Medulla oblongata (tissue), 1 donor: ENCODE results near the gene PPIG.
"Not testable (repeated sequence)": the region's sequence is repeated elsewhere in the genome, so short reads cannot be mapped to it uniquely, and the experiment has no call there.

Experiments
- DNase-seq: peaks from one replicate; pipeline ENCODE4 v3.0.0-alpha.2; 2015; ENCODE audit errors: extremely low spot score

Gene PPIG

GRCh38 chr2:169663247-169663646 lies 79.1 kb downstream of the PPIG start:
- no peak for DNase-seq

- no peak for DNase-seq
Measured at GRCh38 chr2:169664600-169664977, 80.4 kb downstream of the PPIG start.

DNA sequence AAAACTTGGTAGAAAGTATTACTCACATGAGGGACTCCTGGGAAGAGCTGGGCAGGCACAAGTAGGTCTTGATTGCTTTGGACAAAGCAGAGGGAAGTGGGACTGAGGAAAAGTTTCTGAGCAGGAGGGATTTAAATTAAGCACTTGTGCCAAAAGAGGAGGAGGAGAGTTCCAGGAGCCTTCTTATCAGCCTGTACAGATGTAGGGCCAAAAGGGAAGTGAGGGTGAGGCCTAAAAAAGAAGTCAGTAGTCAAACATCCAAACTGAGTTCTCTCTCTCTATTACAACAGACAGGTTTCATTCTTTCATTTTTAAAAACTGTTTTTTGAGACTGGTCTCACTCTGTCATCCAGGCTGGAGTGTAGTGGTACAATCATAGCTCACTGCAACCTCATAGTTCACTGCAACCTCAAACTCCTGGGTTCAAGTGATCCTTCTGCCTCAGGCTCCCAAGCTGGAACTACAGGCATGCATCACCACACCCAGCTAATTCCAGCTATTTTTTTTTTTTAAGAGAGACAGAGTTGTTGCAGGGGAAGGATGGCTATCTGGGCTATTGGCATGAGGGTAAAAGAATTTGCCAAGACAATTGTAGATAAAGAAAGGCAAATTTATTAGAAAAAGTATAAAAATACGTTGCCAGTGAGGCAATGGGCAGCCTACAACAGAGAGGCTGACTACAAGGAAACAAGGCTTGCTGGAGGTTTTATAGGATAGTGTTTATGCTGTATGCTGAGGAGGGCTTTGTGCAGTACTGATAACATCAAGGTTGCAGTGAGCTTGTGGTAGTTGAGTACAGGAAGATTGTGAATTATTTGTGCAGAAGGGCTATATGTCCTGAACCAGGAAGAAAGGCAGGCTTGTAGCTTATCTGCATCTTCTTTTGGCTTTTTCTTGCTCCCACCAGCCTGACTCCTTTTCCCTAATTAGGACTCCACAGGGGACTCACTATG lies 81.1 kb downstream of the PPIG start:
- no peak for DNase-seq

- no peak for DNase-seq
Measured at GRCh38 chr2:169667583-169667982, 83.4 kb downstream of the PPIG start.

DNA sequence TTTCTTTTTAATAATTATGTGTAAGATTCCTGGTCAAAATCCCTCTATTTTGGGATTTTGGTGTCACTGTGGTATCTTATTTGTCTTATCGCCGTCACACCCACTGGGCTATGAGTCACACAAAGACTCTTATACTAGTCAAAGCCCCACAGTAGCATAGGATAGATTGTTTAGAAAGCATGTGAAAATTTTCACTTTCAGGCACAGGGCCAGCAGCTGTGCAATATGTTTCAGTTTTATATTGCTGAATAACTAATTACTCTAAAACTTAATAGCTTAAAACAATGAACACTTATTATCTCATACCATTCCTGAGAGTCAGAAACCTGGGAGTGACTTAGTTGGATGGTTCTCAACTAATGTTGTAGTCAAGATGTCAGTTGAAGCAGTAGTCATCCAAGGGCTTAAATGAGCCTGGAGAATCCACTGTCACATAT lies 86.1 kb downstream of the PPIG start:
- DNase-seq = no peak

DNA sequence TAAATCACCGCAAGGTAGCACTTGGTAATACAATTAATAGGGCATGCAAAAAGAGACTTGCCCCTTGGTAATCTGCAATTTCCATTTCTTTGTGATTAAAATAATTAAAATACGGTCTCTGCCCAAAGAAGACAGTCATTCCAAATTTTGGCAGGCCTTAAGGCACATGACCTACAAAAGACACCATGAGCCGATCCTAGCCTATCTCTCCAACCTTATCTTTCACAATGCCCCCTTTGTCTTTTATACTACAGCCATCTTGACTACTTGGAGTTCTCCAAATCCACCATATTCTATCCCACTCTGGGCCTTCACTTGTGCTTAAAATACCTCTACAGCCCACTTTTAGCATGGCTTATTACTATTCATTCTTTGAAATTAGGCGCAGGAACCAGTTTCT lies 86.8 kb downstream of the PPIG start:
- no peak for DNase-seq

GRCh38 chr2:169672406-169672805 lies 88.3 kb downstream of the PPIG start:
- DNase-seq = no peak

DNA sequence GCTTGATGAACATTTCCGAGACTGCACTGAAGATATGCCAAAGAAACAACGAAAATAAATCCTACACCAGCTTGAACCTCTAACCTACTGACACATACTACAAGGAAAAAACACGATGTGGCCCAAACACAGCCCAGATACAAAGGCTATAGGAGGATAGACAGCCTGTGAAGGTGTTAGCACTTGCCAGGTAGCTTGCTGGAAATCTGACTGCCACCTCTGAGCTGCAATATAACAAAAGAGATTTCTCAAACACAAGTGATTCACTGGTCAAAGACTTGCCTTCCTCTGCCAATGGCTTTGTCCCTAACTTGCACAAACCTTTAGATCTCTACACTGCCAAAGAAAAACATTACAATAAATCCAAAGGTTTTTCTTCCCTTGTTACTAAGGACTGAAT lies 89.0 kb downstream of the PPIG start:
- no peak for DNase-seq

DNA sequence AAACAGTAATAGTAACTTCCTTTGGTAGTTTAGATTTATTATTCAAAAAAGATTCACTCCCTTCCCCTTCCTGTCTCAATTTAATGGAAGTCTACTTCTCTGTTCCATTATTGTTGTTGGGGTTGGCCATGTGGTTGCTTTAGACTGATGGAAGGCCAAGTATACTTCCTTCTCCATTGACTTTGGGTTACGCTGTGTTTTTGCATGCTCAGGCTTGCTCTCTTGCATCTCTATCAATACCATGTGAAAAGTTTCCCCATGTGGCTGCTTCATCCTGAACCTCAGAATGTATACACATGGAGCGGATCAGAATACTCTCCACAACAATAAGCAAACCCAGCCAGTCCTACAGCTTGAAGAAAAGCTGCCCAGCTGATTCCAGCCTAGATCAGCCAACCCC lies 89.8 kb downstream of the PPIG start:
- no peak for DNase-seq

GRCh38 chr2:169676357-169676756 lies 92.2 kb downstream of the PPIG start:
- DNase-seq = no peak

DNA sequence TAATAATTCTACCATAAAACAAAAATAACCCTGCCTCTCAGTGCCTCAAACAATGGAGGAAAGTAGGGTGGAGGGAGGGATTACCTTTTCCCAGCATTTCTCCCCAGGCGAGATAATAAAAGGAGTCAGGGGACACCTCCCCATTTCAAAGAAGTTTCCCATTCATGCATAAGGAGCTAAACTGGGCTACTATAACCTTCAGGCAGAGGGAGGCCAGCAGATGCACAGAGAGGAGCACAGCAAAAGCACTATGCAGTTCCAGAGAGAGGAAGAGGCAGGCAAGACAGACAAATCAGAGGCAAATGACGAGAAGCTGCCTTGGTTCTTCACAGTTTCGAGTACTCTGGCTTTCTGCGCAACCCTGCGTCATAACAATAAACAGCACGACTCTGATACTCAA lies 92.7 kb downstream of the PPIG start:
- DNase-seq = no peak

DNA sequence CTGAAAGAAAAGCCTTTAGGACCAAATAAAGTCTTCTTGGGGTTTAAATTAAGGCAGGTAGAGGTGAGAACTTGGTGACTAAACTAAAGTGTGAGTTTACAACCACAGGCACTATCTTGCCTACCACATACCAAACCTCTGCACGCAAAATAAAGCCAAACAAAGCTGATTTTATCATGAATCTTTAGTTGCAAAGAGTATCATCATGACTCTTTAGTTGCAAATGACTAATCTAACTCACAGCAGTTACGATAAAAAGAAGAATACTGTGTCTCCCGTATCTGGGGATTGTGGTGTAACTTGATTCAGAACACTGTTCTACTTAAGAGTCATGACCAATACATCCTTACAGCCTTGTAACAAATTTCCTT lies 98.9 kb downstream of the PPIG start:
- DNase-seq = no peak

- no peak for DNase-seq
Measured at GRCh38 chr2:169683425-169684134, 99.4 kb downstream of the PPIG start.

DNA sequence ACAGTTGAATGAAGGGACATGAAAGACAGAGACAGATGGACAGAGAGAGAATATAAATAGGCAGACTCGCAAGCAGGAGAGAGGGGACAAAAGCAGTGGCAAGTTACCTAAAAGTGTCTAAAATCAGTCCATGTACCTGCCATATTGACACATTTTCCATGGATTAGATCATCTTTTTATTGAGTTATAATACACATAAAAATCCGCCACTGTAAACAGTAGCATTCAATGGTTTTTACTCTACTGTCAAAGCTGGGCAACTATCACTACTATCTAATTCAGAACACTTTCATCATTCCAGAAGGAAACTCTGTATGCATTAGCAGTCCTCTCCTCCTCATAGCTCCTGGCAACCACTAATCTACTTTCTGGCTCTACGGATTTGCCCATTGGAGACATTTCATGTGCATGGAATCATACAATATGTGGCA lies 100.0 kb downstream of the PPIG start:
- DNase-seq = no peak

DNA sequence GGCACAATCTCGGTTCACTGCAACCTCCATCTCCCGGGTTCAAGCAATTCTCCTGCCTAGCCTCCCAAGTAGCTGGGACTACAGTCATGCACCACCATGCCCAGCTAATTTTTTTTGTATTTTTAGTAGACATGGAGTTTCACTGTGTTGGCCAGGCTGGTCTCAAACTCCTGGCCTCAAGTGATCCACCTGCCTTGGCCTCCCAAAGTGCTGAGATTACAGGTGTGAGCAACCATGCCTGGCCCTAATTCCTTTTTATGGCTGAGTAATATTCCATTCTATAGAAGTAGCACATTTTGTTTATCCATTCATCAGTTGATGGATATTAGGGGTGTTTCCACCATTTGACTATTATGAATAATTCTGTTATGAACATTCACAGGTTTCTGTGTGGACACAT lies 100.6 kb downstream of the PPIG start:
- DNase-seq = not testable (repeated sequence)

DNA sequence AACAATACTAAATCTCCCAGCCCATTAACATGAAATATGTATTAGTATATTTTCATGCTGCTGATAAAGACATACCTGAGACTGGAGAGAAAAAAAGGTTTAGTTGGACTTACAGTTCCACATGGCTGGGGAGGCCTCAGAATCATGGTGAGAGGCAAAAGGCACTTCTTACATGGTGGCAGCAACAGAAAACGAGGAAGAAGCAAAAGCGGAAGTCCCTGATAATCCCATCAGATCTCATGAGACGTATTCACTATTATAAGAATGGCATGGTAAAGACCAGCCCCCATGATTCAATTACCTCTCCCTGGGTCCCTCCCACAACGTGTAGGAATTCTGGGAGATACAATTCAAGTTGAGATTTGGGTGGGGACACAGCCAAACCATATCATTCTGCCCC lies 102.7 kb downstream of the PPIG start:
- not testable (repeated sequence) for DNase-seq

DNA sequence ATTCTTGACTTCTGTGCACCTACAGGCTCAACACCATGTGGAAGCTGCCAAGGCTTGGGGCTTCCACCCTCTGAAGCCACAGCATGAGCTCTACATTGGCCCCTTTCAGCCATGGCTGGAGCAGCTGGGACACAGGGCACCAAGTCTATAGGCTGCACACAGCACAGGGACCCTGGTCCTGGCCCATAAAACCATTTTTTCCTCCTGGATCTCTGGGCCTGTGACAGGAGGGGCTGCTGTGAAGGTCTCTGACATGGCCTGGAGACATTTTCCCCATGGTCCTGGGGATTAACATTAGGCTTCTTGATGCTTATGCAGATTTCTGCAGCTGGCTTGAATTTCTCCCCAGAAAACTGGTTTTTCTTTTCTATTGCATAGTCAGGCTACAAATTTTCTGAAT lies 103.8 kb downstream of the PPIG start:
- DNase-seq = not testable (repeated sequence)

DNA sequence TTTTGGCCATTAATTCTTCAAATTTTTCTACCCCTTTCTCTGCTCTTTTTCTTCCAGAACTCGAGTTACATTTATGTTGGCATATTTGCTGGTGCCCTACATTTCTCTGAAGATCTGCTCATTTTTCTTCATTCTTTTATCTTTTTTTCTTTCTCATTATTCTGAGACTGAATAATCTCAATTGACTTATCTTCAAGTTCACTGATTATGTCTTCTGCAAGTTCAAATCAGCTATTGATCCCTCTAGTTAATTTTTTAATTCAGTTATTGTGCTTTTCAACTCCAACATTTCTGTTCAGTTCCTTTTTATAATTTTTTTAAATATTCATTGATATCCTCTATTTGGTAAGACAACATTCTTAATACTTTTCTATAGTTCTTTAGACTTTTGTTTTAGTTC lies 106.8 kb downstream of the PPIG start:
- no peak for DNase-seq
